NB4 (cell line): ENCODE results near the gene MOGAT2.

Source experiments
- DNase-seq: peaks from one replicate; pipeline ENCODE4 v3.0.0; 2010; ENCODE audit warnings: low read depth
- H3K4me3 ChIP-seq: one replicate; pipeline ENCODE4 v1.5.1; 2011; ENCODE audit warnings: mild to moderate bottlenecking, low read depth, low read length, moderate library complexity
- MYC ChIP-seq: IDR thresholded peaks from 2 replicates; pipeline ENCODE4 v1.6.1; 2011; ENCODE audit warnings: low read depth, low read length
- POLR2A ChIP-seq: IDR thresholded peaks from 2 replicates; pipeline ENCODE4 v1.6.1; 2011; ENCODE audit warnings: mild to moderate bottlenecking; ENCODE audit not compliant: insufficient read length; ENCODE audit errors: extremely low read depth
- TF ChIP-seq, protein P1 (sequence below): IDR thresholded peaks from one replicate; pipeline ENCODE4 v1.5.1; 2012; ENCODE audit warnings: low read depth, low read length
- TF ChIP-seq, protein P2 (sequence below): IDR thresholded peaks from 2 replicates; pipeline ENCODE4 v1.6.1; 2011; ENCODE audit warnings: low read depth, low read length

MOGAT2 gene

GRCh38 chr11:75762158-75762557 lies 44.5 kb downstream of the MOGAT2 start:
- TF ChIP-seq, protein P1, sequence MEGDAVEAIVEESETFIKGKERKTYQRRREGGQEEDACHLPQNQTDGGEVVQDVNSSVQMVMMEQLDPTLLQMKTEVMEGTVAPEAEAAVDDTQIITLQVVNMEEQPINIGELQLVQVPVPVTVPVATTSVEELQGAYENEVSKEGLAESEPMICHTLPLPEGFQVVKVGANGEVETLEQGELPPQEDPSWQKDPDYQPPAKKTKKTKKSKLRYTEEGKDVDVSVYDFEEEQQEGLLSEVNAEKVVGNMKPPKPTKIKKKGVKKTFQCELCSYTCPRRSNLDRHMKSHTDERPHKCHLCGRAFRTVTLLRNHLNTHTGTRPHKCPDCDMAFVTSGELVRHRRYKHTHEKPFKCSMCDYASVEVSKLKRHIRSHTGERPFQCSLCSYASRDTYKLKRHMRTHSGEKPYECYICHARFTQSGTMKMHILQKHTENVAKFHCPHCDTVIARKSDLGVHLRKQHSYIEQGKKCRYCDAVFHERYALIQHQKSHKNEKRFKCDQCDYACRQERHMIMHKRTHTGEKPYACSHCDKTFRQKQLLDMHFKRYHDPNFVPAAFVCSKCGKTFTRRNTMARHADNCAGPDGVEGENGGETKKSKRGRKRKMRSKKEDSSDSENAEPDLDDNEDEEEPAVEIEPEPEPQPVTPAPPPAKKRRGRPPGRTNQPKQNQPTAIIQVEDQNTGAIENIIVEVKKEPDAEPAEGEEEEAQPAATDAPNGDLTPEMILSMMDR, result no peak
- TF ChIP-seq MYC, result no peak
- TF ChIP-seq, protein P2, sequence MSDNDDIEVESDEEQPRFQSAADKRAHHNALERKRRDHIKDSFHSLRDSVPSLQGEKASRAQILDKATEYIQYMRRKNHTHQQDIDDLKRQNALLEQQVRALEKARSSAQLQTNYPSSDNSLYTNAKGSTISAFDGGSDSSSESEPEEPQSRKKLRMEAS, result no peak
- TF ChIP-seq POLR2A, result no peak
- no peak overlapping the region for H3K4me3 ChIP-seq
- DNase-seq, result no peak

DNA sequence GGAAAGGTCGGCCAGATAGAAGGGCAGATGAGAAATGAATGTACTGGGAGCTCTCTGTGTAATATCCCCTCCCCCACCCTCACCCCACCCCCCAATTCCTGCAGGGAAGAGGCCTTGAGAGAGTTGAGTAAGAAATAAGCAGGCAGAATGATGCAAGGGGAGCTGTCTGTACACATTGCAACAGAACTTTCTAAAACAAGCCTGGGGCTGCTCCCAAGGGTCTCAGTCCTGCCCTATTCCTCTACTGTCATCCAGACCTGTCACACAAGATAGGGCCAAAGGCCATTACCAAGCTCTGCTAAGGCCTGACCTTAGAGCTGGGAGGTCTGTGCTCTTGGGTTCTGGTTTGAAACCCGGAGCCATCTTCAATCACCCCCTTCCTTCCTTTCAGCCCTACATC lies 45.2 kb downstream of the MOGAT2 start:
- no peak for TF ChIP-seq MYC
- TF ChIP-seq, protein P2, result 0 out of 2 replicates have a peak, but pooled peaks have one; percentile 12
- peak; percentile 95 for DNase-seq
- H3K4me3 ChIP-seq, result no peak overlapping the region

DNA sequence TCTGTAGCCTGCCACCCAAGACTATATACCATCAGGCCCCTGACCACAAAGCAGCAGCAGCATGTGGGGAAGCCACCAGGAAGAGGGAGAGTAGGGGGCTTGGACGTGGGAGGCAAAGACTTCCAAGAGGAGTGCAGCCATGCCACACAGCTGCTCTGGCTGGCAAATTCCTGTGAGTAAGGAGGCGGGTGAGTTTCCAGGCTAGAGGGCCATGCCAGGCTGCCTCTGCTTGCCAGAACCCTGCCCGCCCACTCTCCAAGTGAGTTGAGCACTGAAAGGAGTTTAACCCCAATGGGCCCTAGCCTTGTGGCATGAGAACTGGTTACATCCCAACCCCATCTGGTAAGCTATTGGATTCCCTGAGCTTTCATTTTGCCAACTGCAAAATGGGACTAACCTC lies 46.2 kb downstream of the MOGAT2 start:
- TF ChIP-seq, protein P1, result no peak
- TF ChIP-seq MYC (no peak), POLR2A (no peak)
- TF ChIP-seq, protein P2, result no peak
- H3K4me3 ChIP-seq, result no peak overlapping the region
- DNase-seq, result peak; percentile 38

DNA sequence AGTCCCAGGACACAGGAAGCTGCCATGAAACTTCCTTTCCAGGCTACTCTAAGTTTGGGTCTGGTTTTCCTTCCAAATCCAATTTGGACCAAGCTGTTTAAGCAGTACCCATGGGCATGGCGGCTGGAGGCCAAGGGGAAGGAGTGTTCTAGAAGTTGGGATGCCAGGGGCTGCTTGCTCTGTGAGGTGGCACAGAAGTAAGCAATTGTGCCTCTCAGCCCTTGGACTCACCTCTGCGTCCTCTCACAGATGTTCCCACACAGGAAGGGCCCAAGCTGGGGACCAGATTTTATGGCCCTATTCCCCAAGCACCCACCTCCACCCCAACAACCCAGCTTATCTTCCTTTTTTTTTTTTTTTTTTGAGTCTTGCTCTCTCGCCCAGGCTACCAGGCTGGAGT lies 47.5 kb downstream of the MOGAT2 start:
- no peak for DNase-seq
- TF ChIP-seq, protein P2, result no peak
- H3K4me3 ChIP-seq, result no peak overlapping the region

DNA sequence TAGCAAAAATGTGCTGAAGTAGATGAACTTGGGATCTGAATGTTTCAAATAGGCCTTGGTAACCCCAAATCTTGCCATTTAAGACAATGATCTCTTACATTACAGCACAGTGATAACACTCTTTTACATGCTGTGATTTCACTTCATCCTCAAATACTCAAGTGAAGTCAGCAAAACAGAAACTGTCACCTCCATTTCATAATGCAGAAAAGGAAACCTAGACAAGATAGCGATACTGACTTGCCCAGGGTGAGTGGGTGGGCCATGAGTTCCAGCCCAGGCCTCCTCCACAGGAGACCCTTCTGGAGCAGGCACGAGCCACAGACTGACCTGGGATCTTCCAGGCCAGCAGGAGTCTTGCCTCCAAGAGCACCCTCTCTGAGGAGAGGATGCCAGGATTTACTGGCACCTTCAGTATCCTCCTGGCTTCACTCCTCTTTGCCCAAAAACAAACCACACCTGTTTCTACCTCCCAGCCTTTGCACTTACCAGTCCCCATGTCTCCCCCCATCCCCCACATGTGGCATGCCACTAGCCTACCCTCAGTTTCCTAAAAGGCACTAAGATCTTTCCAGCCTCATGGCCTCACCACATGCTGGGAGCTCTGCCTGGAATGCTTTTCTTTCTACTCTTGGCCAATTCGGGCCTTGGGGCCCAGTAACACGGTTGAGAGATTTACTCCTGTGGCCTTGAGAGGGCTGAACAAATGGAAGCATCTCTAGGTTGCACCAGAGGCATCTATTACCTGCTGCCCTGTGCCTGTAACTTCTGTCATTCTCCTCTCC lies 49.0 kb downstream of the MOGAT2 start:
- TF ChIP-seq, protein P1, result no peak
- no peak for TF ChIP-seq MYC
- no peak for TF ChIP-seq POLR2A
- TF ChIP-seq, protein P2, result no peak
- DNase-seq, result no peak
- no peak overlapping the region for H3K4me3 ChIP-seq

DNA sequence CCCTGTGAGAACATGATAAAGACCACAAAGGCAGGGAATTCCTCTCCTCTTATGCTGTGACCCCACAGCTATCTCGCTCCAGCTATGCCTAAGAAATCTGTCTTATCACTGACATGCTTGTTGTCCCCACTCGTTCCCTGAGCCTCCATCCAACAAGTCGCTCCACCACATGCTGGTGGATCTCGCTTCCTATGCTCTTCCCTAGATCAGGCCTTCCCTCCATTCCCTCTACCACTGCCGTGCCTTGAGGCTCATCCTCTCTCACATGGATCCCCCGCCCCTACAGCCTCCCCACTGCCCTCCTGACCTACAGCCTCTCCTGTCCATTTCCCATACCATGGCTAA lies 49.6 kb downstream of the MOGAT2 start:
- no peak for DNase-seq
- no peak overlapping the region for H3K4me3 ChIP-seq
- TF ChIP-seq, protein P1, result no peak
- TF ChIP-seq MYC, result no peak
- TF ChIP-seq, protein P2, result no peak
- no peak for TF ChIP-seq POLR2A

DNA sequence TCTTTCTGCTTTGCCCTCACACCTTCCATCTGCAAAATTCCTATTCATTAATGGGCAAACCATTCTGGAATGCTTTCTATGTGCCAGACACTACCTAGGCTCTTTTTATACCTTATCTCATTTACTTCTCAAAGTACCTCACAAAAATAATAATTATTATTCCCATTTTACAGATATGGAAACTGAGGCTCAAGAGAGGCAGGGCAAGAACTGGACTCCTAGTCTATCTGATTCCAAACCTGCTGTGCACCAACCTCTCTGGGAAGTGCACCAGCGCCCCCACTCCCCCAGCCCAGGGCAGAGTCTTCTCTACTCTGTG lies 50.1 kb downstream of the MOGAT2 start:
- TF ChIP-seq, protein P2, result no peak
- TF ChIP-seq POLR2A (no peak), MYC (no peak)
- TF ChIP-seq, protein P1, result no peak
- H3K4me3 ChIP-seq, result no peak overlapping the region
- no peak for DNase-seq
